HG03460 (cell line): ENCODE results near the gene PTPRR.
A peak's percentile ranks its signal among the peaks of the same experiment; 100 is the strongest.

Experiments
- ATAC-seq: cut with Tn5 transposase; IDR thresholded peaks from one replicate; pipeline ENCODE4 v1.9.1; 2021; ENCODE audit not compliant: unreplicated experiment

Gene PTPRR

GRCh38 chr12:70609739-70610491, 310.6 kb downstream of the PTPRR start:
- ATAC-seq, result no peak

GRCh38 chr12:70609203-70609602, 311.3 kb downstream of the PTPRR start:
- ATAC-seq, result no peak

- no peak for ATAC-seq
These were observed 312.4 kb downstream of the PTPRR start for GRCh38 chr12:70608184-70608583.

- no peak for ATAC-seq
These were observed 313.4 kb downstream of the PTPRR start for GRCh38 chr12:70607107-70607506.

GRCh38 chr12:70605976-70606375, 314.6 kb downstream of the PTPRR start:
- no peak for ATAC-seq

- ATAC-seq, result no peak
These were observed 315.9 kb downstream of the PTPRR start for GRCh38 chr12:70604662-70605061.

GRCh38 chr12:70603044-70603443, 317.5 kb downstream of the PTPRR start:
- ATAC-seq, result no peak

GRCh38 chr12:70598467-70599193, 321.9 kb downstream of the PTPRR start:
- no peak for ATAC-seq

GRCh38 chr12:70592664-70593063, 327.9 kb downstream of the PTPRR start:
- ATAC-seq, result no peak

GRCh38 chr12:70590549-70591226, 329.9 kb downstream of the PTPRR start:
- no peak for ATAC-seq

GRCh38 chr12:70590051-70590450, 330.5 kb downstream of the PTPRR start:
- ATAC-seq, result peak; percentile 85
